PC-3 (cell line): ENCODE measurements around the gene NMUR1.

Experiments
- EZH2 ChIP-seq: fragments of 300-600 bp; sonication (generic); IDR thresholded peaks from one replicate; pipeline ENCODE4 v1.6.1; 2017; ENCODE audit warnings: antibody characterized with exemption, mild to moderate bottlenecking, low read length; ENCODE audit not compliant: unreplicated experiment
- TF ChIP-seq, protein P1 (sequence below): fragments of 300-600 bp; sonication (generic); conservative IDR thresholded peaks from 2 replicates; pipeline ENCODE4 v1.5.1; 2017; ENCODE audit warnings: antibody characterized with exemption, low read depth, mild to moderate bottlenecking, low read length

DNA sequence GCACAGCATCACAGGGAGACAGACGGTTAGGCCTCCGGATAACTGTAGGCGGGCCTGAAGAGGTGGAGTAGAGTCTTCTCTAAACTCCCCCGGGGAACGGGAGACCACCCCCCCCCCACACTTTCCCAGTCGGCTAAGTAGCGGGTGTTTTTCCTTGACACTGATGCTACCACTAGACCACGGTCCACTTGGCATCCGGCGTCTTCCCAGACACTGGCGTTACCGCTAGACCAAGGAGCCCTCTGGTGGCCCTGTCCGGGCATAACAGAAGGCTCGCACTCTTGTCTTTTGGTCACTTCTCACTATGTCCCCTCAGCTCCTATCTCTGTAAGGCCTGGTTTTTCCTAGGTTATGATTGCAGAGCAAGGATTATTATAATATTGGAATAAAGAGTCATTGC, 40.3 kb downstream of the NMUR1 start:
- no peak for TF ChIP-seq EZH2
- TF ChIP-seq, protein P1, sequence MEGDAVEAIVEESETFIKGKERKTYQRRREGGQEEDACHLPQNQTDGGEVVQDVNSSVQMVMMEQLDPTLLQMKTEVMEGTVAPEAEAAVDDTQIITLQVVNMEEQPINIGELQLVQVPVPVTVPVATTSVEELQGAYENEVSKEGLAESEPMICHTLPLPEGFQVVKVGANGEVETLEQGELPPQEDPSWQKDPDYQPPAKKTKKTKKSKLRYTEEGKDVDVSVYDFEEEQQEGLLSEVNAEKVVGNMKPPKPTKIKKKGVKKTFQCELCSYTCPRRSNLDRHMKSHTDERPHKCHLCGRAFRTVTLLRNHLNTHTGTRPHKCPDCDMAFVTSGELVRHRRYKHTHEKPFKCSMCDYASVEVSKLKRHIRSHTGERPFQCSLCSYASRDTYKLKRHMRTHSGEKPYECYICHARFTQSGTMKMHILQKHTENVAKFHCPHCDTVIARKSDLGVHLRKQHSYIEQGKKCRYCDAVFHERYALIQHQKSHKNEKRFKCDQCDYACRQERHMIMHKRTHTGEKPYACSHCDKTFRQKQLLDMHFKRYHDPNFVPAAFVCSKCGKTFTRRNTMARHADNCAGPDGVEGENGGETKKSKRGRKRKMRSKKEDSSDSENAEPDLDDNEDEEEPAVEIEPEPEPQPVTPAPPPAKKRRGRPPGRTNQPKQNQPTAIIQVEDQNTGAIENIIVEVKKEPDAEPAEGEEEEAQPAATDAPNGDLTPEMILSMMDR, result peak; percentile 32; the same call in 1 of the 2 replicates
